CD4-positive, alpha-beta T cell (primary cell): Measurements from ENCODE around the gene SLC38A3. TPM values are rescaled to one million over a fixed set of nuclear protein-coding genes. Genes with fewer than 3 reads are reported as not detected.

Source experiments
- ATAC-seq: fragments of 200-7000 bp; cut with Tn5 transposase; one replicate; pipeline ENCODE4 v1.10.0; 2022; ENCODE audit warnings: mild to moderate bottlenecking; ENCODE audit not compliant: poor library complexity
- CTCF ChIA-PET: fragments of 350-600 bp; sonication (Branson Sonifier 250); formaldehyde crosslinking; loops from one replicate; lab custom pipeline; 2021; ENCODE audit warnings: antibody characterized with exemption, inconsistent platforms; lab: Charles Lee
- POLR2A ChIA-PET: fragments of 350-600 bp; sonication (Branson Sonifier 250); formaldehyde crosslinking; loops from one replicate; lab custom pipeline; 2021; ENCODE audit warnings: antibody characterized with exemption, inconsistent platforms; lab: Charles Lee
- DNase-seq, 14 experiments: peaks; one replicate each; pipeline ENCODE4 v3.0.0-alpha.2; 2013 to 2020; ENCODE audit warnings: mixed read lengths in 2 of 14
- H3K27ac ChIP-seq, 2 donors: one replicate each; pipeline versions ENCODE4 v1.5.1 to v1.7.0; 2013; ENCODE audit warnings: low read length in 2 of 2, low read depth in 1 of 2, mild to moderate bottlenecking in 1 of 2
- H3K27me3 ChIP-seq, 2 experiments: 1 replicate in 1 of 2; 2 replicates in 1 of 2; pipeline versions ENCODE4 v1.6.1 to v1.7.0; 2013; ENCODE audit warnings: low read length in 2 of 2, control low read depth in 1 of 2, mild to moderate bottlenecking in 1 of 2, moderate library complexity in 1 of 2; ENCODE audit not compliant: insufficient read depth in 2 of 2, control insufficient read depth in 1 of 2
- H3K36me3 ChIP-seq: one replicate; pipeline ENCODE4 v1.6.1; 2013; ENCODE audit warnings: low read length, control low read depth; ENCODE audit not compliant: insufficient read depth
- H3K4me1 ChIP-seq: one replicate; pipeline ENCODE4 v1.6.1; 2013; ENCODE audit warnings: low read length, control low read depth; ENCODE audit not compliant: insufficient read depth
- H3K4me3 ChIP-seq: one replicate; pipeline ENCODE4 v1.5.1; 2013; ENCODE audit warnings: mild to moderate bottlenecking, low read length, moderate library complexity
- H3K9me3 ChIP-seq, 2 experiments: 1 replicate in 1 of 2; 2 replicates in 1 of 2; pipeline versions ENCODE4 v1.6.1 to v1.7.0; 2013; ENCODE audit warnings: low read length in 2 of 2, mild to moderate bottlenecking in 2 of 2, control low read depth in 1 of 2, moderate library complexity in 1 of 2; ENCODE audit not compliant: control insufficient read depth in 1 of 2, insufficient read depth in 1 of 2
- H3K27ac Mint-ChIP-seq: one replicate; pipeline ENCODE4 v1.8.0; 2020; ENCODE audit warnings: mixed read lengths
- H3K27me3 Mint-ChIP-seq: one replicate; pipeline ENCODE4 v1.8.0; 2021; ENCODE audit warnings: mixed read lengths
- H3K36me3 Mint-ChIP-seq: one replicate; pipeline ENCODE4 v1.8.0; 2021; ENCODE audit warnings: low read depth, mixed read lengths
- H3K4me1 Mint-ChIP-seq: one replicate; pipeline ENCODE4 v1.8.0; 2021; ENCODE audit warnings: low read depth, mixed read lengths
- H3K4me3 Mint-ChIP-seq: one replicate; pipeline ENCODE4 v1.8.0; 2020; ENCODE audit warnings: mild to moderate bottlenecking, mixed read lengths
- H3K9me3 Mint-ChIP-seq: one replicate; pipeline ENCODE4 v1.8.0; 2020; ENCODE audit warnings: mixed read lengths
- CTCF ChIP-seq: fragments of 200-600 bp; IDR thresholded peaks from one replicate; pipeline ENCODE4 v1.8.0; 2022; ENCODE audit warnings: antibody characterized with exemption, mild to moderate bottlenecking
- intact Hi-C, 2 experiments: fragments of 100-400 bp; cut with DNase I in 1 of 2; cut with micrococcal nuclease in 1 of 2; formaldehyde crosslinking; loops; one replicate each; pipeline versions ENCODE4 v1.15.1 to v1.9.0; 2023 to 2025; cut with DNase I, micrococcal nuclease
- total RNA-seq, 174 experiments: library from RNA in 2 of 174; stranded (reverse) in 2 of 174; gene quantifications; one replicate each; pipeline ENCODE4 v1.2.3 and lab custom pipeline; 2021 to 2026

The SLC38A3 gene
- total RNA-seq, 2 experiments from 2014 or later = 1.0 to 1.1 TPM

- ChIA-PET CTCF (interaction anchor here (2.7 kb wide), 1 partner anchor 28 kb away, joined by 8 read pairs; no protein-coding TSS in a partner anchor), POLR2A (interaction anchor here (1.2 to 1.6 kb wide), 2 partner anchors 14 to 27 kb away, joined by 3 to 5 read pairs; partner anchors contain the start of gene GNAI2)
- Histone ChIP-seq H3K27me3 (no peaks in the 10 kb centered on the region), H3K27ac (no peak overlapping the region), H3K4me1 (peaks cover 27% of the 10 kb centered on the region), H3K36me3 (no peaks in the 10 kb centered on the region), H3K4me3 (no peak overlapping the region), H3K9me3 (no peaks in the 10 kb centered on the region)
- no peaks in the 10 kb centered on the region for H3K9me3 Mint-ChIP-seq
- H3K36me3 Mint-ChIP-seq = no peaks in the 10 kb centered on the region
- DNase-seq (no peak), ATAC-seq (no peak)
- no peak overlapping the region for H3K27ac Mint-ChIP-seq
- H3K4me1 Mint-ChIP-seq = peaks cover 11% of the 10 kb centered on the region
- H3K27me3 Mint-ChIP-seq = no peaks in the 10 kb centered on the region
- intact Hi-C loops = no loop called here
- no peak for TF ChIP-seq CTCF
- H3K4me3 Mint-ChIP-seq = no peak overlapping the region
Observed at GRCh38 chr3:50222169-50222528, 17.1 kb downstream of the SLC38A3 start.

GRCh38 chr3:50224639-50225038, 19.6 kb downstream of the SLC38A3 start:
- CTCF ChIA-PET = interaction anchor here (0.7 to 5.4 kb wide), 3 partner anchors 30 to 701 kb away, joined by 3 to 82 read pairs (median 3); no protein-coding TSS in a partner anchor
- no peak overlapping the region for H3K27ac Mint-ChIP-seq

GRCh38 chr3:50226888-50227389, 21.9 kb downstream of the SLC38A3 start:
- peak overlapping the region; percentile 89 for H3K27ac Mint-ChIP-seq

More at GRCh38 chr3:50224639-50225038, 19.6 kb downstream of the SLC38A3 start:
- POLR2A ChIA-PET = interaction anchor here (2.7 kb wide), 1 partner anchor 30 kb away, joined by 32 read pairs; no protein-coding TSS in a partner anchor
- Histone ChIP-seq H3K4me3 (no peak overlapping the region), H3K36me3 (no peaks in the 10 kb centered on the region), H3K4me1 (peaks cover 42% of the 10 kb centered on the region), H3K27ac (no peak overlapping the region), H3K9me3 (no peaks in the 10 kb centered on the region), H3K27me3 (no peaks in the 10 kb centered on the region)
- H3K4me3 Mint-ChIP-seq = peak overlapping the region; percentile 50
- no peaks in the 10 kb centered on the region for H3K9me3 Mint-ChIP-seq
- TF ChIP-seq CTCF = no peak
- intact Hi-C loops = no loop called here
- peaks cover 30% of the 10 kb centered on the region for H3K4me1 Mint-ChIP-seq
- ATAC-seq (no peak), DNase-seq (no peak)
- peaks cover 7% of the 10 kb centered on the region for H3K36me3 Mint-ChIP-seq
- no peaks in the 10 kb centered on the region for H3K27me3 Mint-ChIP-seq

More at GRCh38 chr3:50226888-50227389, 21.9 kb downstream of the SLC38A3 start:
- Histone ChIP-seq H3K4me1 (peaks cover 36% of the 10 kb centered on the region), H3K36me3 (no peaks in the 10 kb centered on the region), H3K9me3 (no peaks in the 10 kb centered on the region), H3K4me3 (peak overlapping the region; percentile 68), H3K27me3 (no peaks in the 10 kb centered on the region), H3K27ac (peak overlapping the region; percentile 4 to 13)
- ChIA-PET CTCF (interaction anchor here (0.7 to 5.4 kb wide), 14 partner anchors 9 to 670 kb away, joined by 3 to 82 read pairs (median 6); partner anchors contain the start of genes GNAI2, GNAT1, HYAL3 and NAA80), POLR2A (interaction anchor here (0.8 to 4.8 kb wide), 7 partner anchors 9 to 124 kb away, joined by 3 to 55 read pairs (median 17); partner anchors contain the start of genes CYB561D2, GNAI2 and NPRL2)
- Mint-ChIP-seq H3K9me3 (no peaks in the 10 kb centered on the region), H3K36me3 (peaks cover 7% of the 10 kb centered on the region), H3K27me3 (no peaks in the 10 kb centered on the region), H3K4me3 (peak overlapping the region; percentile 96), H3K4me1 (peaks cover 32% of the 10 kb centered on the region)
- TF ChIP-seq CTCF = no peak
- peak in 6 of 14 experiments; percentile 11 to 75 (median 48) for DNase-seq
- intact Hi-C loops = loop anchor here (1.0 to 2.0 kb wide), 9 partner anchors 8 to 106 kb away; partner anchors contain the start of gene GNAI2 (in 1 of the 2)
- peak; percentile 22 for ATAC-seq
